ENCODE measurements around the gene SCNN1A.

DNA sequence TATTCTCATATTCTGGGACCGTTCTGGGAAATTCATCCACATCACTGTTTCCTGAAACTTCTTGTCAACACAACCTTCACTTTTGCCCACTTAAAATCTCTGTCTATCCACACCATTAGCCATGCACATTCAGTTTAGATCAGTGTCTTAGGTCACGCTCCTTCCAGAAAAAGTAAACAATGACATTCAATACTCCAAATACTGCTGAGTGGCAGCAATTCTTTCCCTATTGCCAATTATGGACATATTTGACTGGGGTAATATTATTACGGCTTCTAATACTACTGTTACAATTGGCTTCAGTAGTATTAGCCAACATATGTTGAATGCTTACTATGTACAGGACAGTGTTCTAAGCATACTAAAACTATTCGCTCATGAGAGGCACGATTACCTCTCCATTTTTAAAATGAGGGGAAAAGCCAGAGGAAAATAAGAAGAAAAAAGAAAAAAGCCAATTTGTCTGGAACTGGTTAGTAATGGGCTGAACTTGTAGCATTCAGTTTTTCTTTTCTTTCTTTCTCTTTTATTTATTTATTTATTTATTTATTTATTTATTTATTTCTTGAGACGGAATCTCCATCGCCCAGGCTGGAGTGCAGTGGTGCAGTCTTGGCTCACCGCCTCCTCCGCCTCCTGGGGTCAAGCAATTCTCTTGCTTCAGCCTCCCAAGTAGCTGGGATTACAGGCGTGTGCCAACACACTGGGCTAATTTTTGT, 32.0 kb upstream of the SCNN1A start:
- TF ChIP-seq, protein P1, sequence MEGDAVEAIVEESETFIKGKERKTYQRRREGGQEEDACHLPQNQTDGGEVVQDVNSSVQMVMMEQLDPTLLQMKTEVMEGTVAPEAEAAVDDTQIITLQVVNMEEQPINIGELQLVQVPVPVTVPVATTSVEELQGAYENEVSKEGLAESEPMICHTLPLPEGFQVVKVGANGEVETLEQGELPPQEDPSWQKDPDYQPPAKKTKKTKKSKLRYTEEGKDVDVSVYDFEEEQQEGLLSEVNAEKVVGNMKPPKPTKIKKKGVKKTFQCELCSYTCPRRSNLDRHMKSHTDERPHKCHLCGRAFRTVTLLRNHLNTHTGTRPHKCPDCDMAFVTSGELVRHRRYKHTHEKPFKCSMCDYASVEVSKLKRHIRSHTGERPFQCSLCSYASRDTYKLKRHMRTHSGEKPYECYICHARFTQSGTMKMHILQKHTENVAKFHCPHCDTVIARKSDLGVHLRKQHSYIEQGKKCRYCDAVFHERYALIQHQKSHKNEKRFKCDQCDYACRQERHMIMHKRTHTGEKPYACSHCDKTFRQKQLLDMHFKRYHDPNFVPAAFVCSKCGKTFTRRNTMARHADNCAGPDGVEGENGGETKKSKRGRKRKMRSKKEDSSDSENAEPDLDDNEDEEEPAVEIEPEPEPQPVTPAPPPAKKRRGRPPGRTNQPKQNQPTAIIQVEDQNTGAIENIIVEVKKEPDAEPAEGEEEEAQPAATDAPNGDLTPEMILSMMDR (conservative IDR thresholded peaks at IDR 0.05; ENCODE audit: low read depth, low read length): no peak
- TF ChIP-seq EZH2 (IDR thresholded peaks at IDR 0.05; ENCODE audit: low read length, unreplicated experiment) (no peak), EZH2phosphoT487 (IDR thresholded peaks at IDR 0.05; ENCODE audit: borderline replicate concordance, low read length) (no peak)

All from PC-3 (cell line).